ENCODE results near the gene ZNF417. TPM values are rescaled to one million over a fixed set of nuclear protein-coding genes. Genes with fewer than 3 reads are reported as not detected.
"Not testable (repeated sequence)": the region's sequence is repeated elsewhere in the genome, so short reads cannot be mapped to it uniquely, and the experiment has no call there.

The ZNF417 gene
- total RNA-seq, 2 donors from 2014 or later: 7.3 to 7.6 TPM

GRCh38 chr19:57872450-57872849, 43.9 kb downstream of the ZNF417 start:
- TF ChIP-seq POLR2A (IDR thresholded peaks at IDR 0.05): no peak
- TF ChIP-seq, protein P1, sequence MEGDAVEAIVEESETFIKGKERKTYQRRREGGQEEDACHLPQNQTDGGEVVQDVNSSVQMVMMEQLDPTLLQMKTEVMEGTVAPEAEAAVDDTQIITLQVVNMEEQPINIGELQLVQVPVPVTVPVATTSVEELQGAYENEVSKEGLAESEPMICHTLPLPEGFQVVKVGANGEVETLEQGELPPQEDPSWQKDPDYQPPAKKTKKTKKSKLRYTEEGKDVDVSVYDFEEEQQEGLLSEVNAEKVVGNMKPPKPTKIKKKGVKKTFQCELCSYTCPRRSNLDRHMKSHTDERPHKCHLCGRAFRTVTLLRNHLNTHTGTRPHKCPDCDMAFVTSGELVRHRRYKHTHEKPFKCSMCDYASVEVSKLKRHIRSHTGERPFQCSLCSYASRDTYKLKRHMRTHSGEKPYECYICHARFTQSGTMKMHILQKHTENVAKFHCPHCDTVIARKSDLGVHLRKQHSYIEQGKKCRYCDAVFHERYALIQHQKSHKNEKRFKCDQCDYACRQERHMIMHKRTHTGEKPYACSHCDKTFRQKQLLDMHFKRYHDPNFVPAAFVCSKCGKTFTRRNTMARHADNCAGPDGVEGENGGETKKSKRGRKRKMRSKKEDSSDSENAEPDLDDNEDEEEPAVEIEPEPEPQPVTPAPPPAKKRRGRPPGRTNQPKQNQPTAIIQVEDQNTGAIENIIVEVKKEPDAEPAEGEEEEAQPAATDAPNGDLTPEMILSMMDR (IDR thresholded peaks at IDR 0.05): no peak
- H3K36me3 ChIP-seq (replicated peaks in 1 of 2; ENCODE audit: insufficient read depth in 1 of 2, low read depth in 2 of 2): peaks cover 4 to 7% of the 10 kb centered on the region in 2 donors
- intact Hi-C loops (cut with DNase I): no loop called here

DNA sequence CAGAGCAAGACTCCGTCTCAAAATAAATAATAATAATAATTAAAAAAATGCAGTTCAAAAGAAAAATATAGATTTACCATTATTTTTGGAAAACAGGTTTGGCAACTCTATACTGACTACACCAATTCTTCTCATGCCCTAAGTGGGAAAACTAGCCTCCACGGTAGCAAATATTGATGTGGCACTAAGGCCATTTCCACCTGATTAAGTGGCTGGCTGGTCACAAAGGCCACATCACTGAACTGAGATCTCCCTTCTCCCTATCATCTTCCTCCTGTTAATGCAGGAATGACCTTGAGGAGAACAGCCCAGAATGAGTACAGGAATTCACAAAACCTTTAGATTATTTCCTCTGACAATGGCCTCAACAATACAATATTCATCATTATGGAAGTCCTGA, 46.2 kb downstream of the ZNF417 start:
- DNase-seq (no peak), ATAC-seq (no peak)
- no peak for TF ChIP-seq POLR2A (IDR thresholded peaks at IDR 0.05)
- TF ChIP-seq, protein P1 (IDR thresholded peaks at IDR 0.05): no peak
- Histone ChIP-seq H3K9me3 (peaks cover 0 to 78% (median 3%) of the 10 kb centered on the region in 3 donors), H3K36me3 (replicated peaks in 1 of 2; ENCODE audit: insufficient read depth in 1 of 2, low read depth in 2 of 2) (peaks cover 21 to 24% of the 10 kb centered on the region in 2 donors), H3K4me3 (no peak overlapping the region), H3K27ac (no peak overlapping the region), H3K4me1 (no peaks in the 10 kb centered on the region), H3K27me3 (no peaks in the 10 kb centered on the region)
- WGBS, 2 donors: 24 to 33% methylated on average over 2 of the region's 2 CpGs
- intact Hi-C loops (cut with DNase I): no loop called here

More at GRCh38 chr19:57872450-57872849, 43.9 kb downstream of the ZNF417 start:
- Histone ChIP-seq H3K9me3 (peaks cover 0 to 73% (median 3%) of the 10 kb centered on the region in 3 donors), H3K27me3 (no peaks in the 10 kb centered on the region), H3K27ac (no peak overlapping the region), H3K4me1 (no peaks in the 10 kb centered on the region), H3K4me3 (no peak overlapping the region)
- no peak for DNase-seq
- ATAC-seq: no peak

DNA sequence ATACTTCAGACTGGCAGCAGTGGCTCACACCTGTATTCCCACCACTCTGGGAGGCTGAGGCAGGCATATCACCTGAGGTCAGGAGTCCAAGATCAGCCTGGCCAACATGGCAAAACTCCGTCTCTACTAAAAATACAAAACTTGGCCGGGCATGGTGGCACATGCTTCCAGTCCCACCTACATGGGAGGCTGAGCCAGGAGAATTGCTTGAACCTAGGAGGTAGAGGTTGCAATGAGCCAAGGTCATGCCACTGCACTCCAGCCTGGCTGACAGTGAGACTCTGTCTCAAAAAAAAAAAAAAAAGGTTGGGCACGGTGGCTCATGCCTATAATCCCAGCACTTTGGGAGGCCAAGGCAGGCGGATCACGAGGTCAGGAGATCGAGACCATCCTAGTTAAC, 46.7 kb downstream of the ZNF417 start:
- intact Hi-C loops (cut with DNase I): not testable (repeated sequence)
- H3K9me3 ChIP-seq: peaks cover 0 to 77% (median 3%) of the 10 kb centered on the region in 3 donors

DNA sequence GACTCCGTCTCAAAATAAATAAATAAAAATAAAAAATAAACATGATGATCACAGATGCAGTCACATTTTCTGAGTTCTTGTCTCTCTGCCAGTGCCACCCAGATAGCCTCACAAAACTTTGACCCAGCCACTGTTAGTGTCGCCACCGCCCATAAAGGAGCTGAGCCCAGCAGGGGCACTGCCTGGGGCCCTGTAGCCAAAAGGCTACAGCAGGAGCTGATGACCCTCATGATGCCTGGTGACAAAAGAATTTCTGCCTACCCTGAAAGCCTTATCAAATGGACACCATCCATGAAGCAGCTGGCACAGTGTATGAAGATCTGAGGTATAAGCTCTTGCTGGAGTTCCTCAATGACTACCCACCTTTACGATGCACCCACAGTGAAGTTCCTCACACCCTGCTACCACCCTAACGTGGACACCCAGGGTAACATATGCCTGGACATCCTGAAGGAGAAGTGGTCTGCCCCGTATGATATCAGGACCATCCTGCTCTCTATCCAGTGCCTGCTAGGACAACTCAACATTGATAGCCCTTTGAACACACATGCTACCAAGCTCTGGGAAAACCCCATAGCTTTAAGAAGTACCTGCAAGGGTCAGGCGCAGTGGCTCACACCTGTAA, 48.4 kb downstream of the ZNF417 start:
- no peaks in the 10 kb centered on the region for H3K4me1 ChIP-seq
- intact Hi-C loops (cut with DNase I): no loop called here
- no peak overlapping the region for H3K4me3 ChIP-seq
- 95 to 97% methylated on average over 7 of the region's 7 CpGs for WGBS, 2 donors
- peaks cover 0 to 69% (median 0%) of the 10 kb centered on the region in 3 donors for H3K9me3 ChIP-seq
- TF ChIP-seq, protein P1 (IDR thresholded peaks at IDR 0.05): no peak
- TF ChIP-seq POLR2A (IDR thresholded peaks at IDR 0.05): no peak
- H3K27ac ChIP-seq: no peak overlapping the region
- H3K36me3 ChIP-seq (replicated peaks in 1 of 2; ENCODE audit: insufficient read depth in 1 of 2, low read depth in 2 of 2): peaks cover 26 to 27% of the 10 kb centered on the region in 2 donors
- no peak for DNase-seq
- no peaks in the 10 kb centered on the region for H3K27me3 ChIP-seq
- no peak for ATAC-seq

More for the DNA sequence above, 46.7 kb downstream of the ZNF417 start:
- H3K4me3 ChIP-seq, ATAC-seq, DNase-seq, H3K27me3 ChIP-seq, H3K27ac ChIP-seq, H3K4me1 ChIP-seq: not testable (repeated sequence)
- WGBS, 2 donors: 69 to 95% methylated on average over 3 to 6 of the region's 6 CpGs
- H3K36me3 ChIP-seq (replicated peaks in 1 of 2; ENCODE audit: insufficient read depth in 1 of 2, low read depth in 2 of 2): peaks cover 23 to 24% of the 10 kb centered on the region in 2 donors

Other genes starting within 250 kb of the ZNF417 start
- gene ZSCAN4, start 247.7 kb downstream of the ZNF417 start, total RNA-seq: not detected
- 1 to 10 TPM; 2.3 to 2.9 TPM for gene ZNF551, start 234.6 kb downstream of the ZNF417 start, total RNA-seq
- gene ZNF154, start 207.4 kb downstream of the ZNF417 start, total RNA-seq: 1 to 10 TPM; 2.1 to 2.6 TPM
- gene ZNF671, start 189.0 kb downstream of the ZNF417 start, total RNA-seq: 1 to 10 TPM; 2.1 to 3.3 TPM
- 1 to 10 TPM; 4.3 to 8.8 TPM for gene ZNF776, start 169.8 kb downstream of the ZNF417 start, total RNA-seq
- gene ZNF586, start 146.9 kb downstream of the ZNF417 start, total RNA-seq: 10 to 100 TPM in 1 of 2 donors, 1 to 10 TPM in 1; 4.2 to 33.6 TPM
- gene ZNF552, start 101.7 kb downstream of the ZNF417 start, total RNA-seq: 10 to 100 TPM in 1 of 2 donors, 1 to 10 TPM in 1; 9.6 to 71.5 TPM
- gene ZNF587B, start 86.3 kb downstream of the ZNF417 start, total RNA-seq: 10 to 100 TPM; 18.7 to 36.6 TPM
- 10 to 100 TPM; 13.7 to 20.1 TPM for gene ZNF587, start 66.7 kb downstream of the ZNF417 start, total RNA-seq
- 10 to 100 TPM in 1 of 2 donors, 1 to 10 TPM in 1; 6.5 to 30.7 TPM for gene ZNF814, start 27.6 kb downstream of the ZNF417 start, total RNA-seq
- 10 to 100 TPM in 1 of 2 donors, 1 to 10 TPM in 1; 2.6 to 15.3 TPM for gene ZNF418, start 18.8 kb upstream of the ZNF417 start, total RNA-seq
- 1 to 10 TPM; 3.6 to 6.9 TPM for gene ZNF256, start 31.1 kb upstream of the ZNF417 start, total RNA-seq
- 1 to 10 TPM in 1 of 2 donors, not detected in 1; 1.3 TPM for gene C19orf18, start 57.9 kb upstream of the ZNF417 start, total RNA-seq
- gene ZNF606, start 86.2 kb upstream of the ZNF417 start, total RNA-seq: 10 to 100 TPM; 11.7 to 21.4 TPM
- gene ZSCAN1, start 117.4 kb upstream of the ZNF417 start, total RNA-seq: not detected
- 1 to 10 TPM; 3.9 to 4.9 TPM for gene ZNF135, start 142.7 kb upstream of the ZNF417 start, total RNA-seq
- 10 to 100 TPM; 37.4 to 43.2 TPM for gene ZSCAN18, start 181.6 kb upstream of the ZNF417 start, total RNA-seq
- 1 to 10 TPM; 2.6 to 4.6 TPM for gene ZNF329, start 234.2 kb upstream of the ZNF417 start, total RNA-seq